HepG2 (cell line): Measurements from ENCODE around the gene KCNT1.

Source experiments
- BCLAF1 ChIP-seq: fragments of 450-650 bp; IDR thresholded peaks from 2 replicates; pipeline ENCODE4 v1.6.1; 2017; ENCODE audit warnings: mild to moderate bottlenecking
- FOXM1 ChIP-seq: sonication (generic); formaldehyde crosslinking; IDR thresholded peaks from 2 replicates; pipeline ENCODE4 v1.5.0; 2020; ENCODE audit warnings: missing genetic modification reagents
- HDAC1 ChIP-seq: sonication (generic); formaldehyde crosslinking; IDR thresholded peaks from 2 replicates; pipeline ENCODE4 v1.5.1; 2020; ENCODE audit warnings: mild to moderate bottlenecking, missing genetic modification reagents
- MXI1 ChIP-seq: IDR thresholded peaks from 3 replicates; pipeline ENCODE4 v1.6.1; 2012; ENCODE audit warnings: low read depth, low read length, inconsistent platforms, borderline replicate concordance
- PHB2 ChIP-seq: fragments of 450-650 bp; IDR thresholded peaks from 2 replicates; pipeline ENCODE4 v1.6.1; 2018; ENCODE audit not compliant: partially characterized antibody
- TEAD3 ChIP-seq: optimal IDR thresholded peaks from 2 replicates; pipeline ENCODE3; 2016; ENCODE audit warnings: borderline replicate concordance
- ZNF660 ChIP-seq: sonication (generic); formaldehyde crosslinking; IDR thresholded peaks from 2 replicates; pipeline ENCODE4 v1.5.1; 2020; ENCODE audit warnings: mild to moderate bottlenecking, low read depth, missing genetic modification reagents, borderline replicate concordance
- TF ChIP-seq, protein P1 (sequence below): sonication (generic); formaldehyde crosslinking; IDR thresholded peaks from 2 replicates; pipeline ENCODE4 v1.5.0; 2020; ENCODE audit warnings: mild to moderate bottlenecking, missing genetic modification reagents, moderate library complexity

DNA sequence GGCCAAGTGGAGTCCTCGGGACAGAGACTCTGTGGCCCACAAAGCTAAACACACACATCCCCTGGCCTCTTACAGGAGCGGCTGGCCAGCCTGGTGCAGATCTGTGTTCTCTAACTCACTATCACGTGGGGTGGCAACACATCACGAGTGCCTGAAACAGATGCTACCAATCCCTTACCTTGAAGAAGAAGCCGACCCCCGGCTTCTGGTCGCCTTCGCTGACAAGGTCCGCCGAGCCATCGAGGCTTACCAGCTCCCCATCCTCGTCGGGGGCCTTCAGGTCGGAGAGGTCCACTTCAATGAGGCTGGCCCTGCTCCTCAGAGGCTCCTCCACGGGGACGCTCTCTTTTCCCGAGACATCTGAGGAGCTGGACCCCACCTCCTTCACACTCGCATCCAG lies 118.7 kb downstream of the KCNT1 start:
- TF ChIP-seq HDAC1 (CRISPR knock-in tag) = no peak
- TF ChIP-seq BCLAF1 = no peak
- no peak for TF ChIP-seq FOXM1
- TF ChIP-seq TEAD3 (CRISPR knock-in tag) = no peak
- TF ChIP-seq, protein P1, sequence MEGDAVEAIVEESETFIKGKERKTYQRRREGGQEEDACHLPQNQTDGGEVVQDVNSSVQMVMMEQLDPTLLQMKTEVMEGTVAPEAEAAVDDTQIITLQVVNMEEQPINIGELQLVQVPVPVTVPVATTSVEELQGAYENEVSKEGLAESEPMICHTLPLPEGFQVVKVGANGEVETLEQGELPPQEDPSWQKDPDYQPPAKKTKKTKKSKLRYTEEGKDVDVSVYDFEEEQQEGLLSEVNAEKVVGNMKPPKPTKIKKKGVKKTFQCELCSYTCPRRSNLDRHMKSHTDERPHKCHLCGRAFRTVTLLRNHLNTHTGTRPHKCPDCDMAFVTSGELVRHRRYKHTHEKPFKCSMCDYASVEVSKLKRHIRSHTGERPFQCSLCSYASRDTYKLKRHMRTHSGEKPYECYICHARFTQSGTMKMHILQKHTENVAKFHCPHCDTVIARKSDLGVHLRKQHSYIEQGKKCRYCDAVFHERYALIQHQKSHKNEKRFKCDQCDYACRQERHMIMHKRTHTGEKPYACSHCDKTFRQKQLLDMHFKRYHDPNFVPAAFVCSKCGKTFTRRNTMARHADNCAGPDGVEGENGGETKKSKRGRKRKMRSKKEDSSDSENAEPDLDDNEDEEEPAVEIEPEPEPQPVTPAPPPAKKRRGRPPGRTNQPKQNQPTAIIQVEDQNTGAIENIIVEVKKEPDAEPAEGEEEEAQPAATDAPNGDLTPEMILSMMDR (CRISPR knock-in tag) = no peak
- no peak for TF ChIP-seq MXI1
- no peak for TF ChIP-seq ZNF660 (CRISPR knock-in tag)
- no peak for TF ChIP-seq PHB2
